ENCODE measurements around the gene MTA3.

MTA3 gene

GRCh38 chr2:42801381-42801780, 232.9 kb downstream of the MTA3 start:
- H3K79me2 ChIP-seq (ENCODE audit: insufficient read depth, low read length), result no peaks in the 10 kb centered on the region
- 0 out of 2 replicates have a peak, but pooled peaks cover 4% of the 10 kb centered on the region for H3K27me3 ChIP-seq (ENCODE audit: insufficient read depth, low read length)
- no peaks in the 10 kb centered on the region for H3K9me3 ChIP-seq (ENCODE audit: low read length)
- H3K4me2 ChIP-seq (ENCODE audit: low read length), result no peak overlapping the region
- no peak overlapping the region for H2AFZ ChIP-seq (ENCODE audit: low read length)
- TF ChIP-seq, protein P1, sequence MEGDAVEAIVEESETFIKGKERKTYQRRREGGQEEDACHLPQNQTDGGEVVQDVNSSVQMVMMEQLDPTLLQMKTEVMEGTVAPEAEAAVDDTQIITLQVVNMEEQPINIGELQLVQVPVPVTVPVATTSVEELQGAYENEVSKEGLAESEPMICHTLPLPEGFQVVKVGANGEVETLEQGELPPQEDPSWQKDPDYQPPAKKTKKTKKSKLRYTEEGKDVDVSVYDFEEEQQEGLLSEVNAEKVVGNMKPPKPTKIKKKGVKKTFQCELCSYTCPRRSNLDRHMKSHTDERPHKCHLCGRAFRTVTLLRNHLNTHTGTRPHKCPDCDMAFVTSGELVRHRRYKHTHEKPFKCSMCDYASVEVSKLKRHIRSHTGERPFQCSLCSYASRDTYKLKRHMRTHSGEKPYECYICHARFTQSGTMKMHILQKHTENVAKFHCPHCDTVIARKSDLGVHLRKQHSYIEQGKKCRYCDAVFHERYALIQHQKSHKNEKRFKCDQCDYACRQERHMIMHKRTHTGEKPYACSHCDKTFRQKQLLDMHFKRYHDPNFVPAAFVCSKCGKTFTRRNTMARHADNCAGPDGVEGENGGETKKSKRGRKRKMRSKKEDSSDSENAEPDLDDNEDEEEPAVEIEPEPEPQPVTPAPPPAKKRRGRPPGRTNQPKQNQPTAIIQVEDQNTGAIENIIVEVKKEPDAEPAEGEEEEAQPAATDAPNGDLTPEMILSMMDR (IDR thresholded peaks at IDR 0.05; ENCODE audit: low read length), result no peak
- no peak for TF ChIP-seq EZH2 (IDR thresholded peaks at IDR 0.05; ENCODE audit: borderline replicate concordance, low read length)
- H3K27ac ChIP-seq (ENCODE audit: low read depth, low read length, poor library complexity, severe bottlenecking), result no peak overlapping the region
- H3K9ac ChIP-seq (ENCODE audit: low read length), result no peak overlapping the region
- peaks cover 8% of the 10 kb centered on the region for H3K4me1 ChIP-seq (ENCODE audit: insufficient read depth, low read length, severe bottlenecking)
- H4K20me1 ChIP-seq (ENCODE audit: insufficient read depth, low read length), result no peaks in the 10 kb centered on the region
- no peaks in the 10 kb centered on the region for H3K9me2 ChIP-seq (ENCODE audit: low read depth, low read length)
- H3F3A ChIP-seq (ENCODE audit: insufficient read depth, low read length), result no peaks in the 10 kb centered on the region
- H3K4me3 ChIP-seq (ENCODE audit: low read depth, low read length, poor library complexity, severe bottlenecking), result no peak overlapping the region
- no peaks in the 10 kb centered on the region for H3K36me3 ChIP-seq (ENCODE audit: insufficient read depth, low read length)

GRCh38 chr2:42802150-42802549, 233.7 kb downstream of the MTA3 start:
- no peak for TF ChIP-seq EZH2 (IDR thresholded peaks at IDR 0.05; ENCODE audit: borderline replicate concordance, low read length)
- TF ChIP-seq, protein P1 (IDR thresholded peaks at IDR 0.05; ENCODE audit: low read length), result 0 out of 2 replicates have a peak, but pooled peaks have one; percentile 5
- Histone ChIP-seq H3F3A (ENCODE audit: insufficient read depth, low read length) (no peaks in the 10 kb centered on the region), H3K4me2 (ENCODE audit: low read length) (no peak overlapping the region)

GRCh38 chr2:42804338-42804737, 235.9 kb downstream of the MTA3 start:
- Histone ChIP-seq H2AFZ (ENCODE audit: low read length) (no peak overlapping the region), H3K4me3 (ENCODE audit: low read depth, low read length, poor library complexity, severe bottlenecking) (no peak overlapping the region), H3K36me3 (ENCODE audit: insufficient read depth, low read length) (no peaks in the 10 kb centered on the region), H3K9me3 (ENCODE audit: low read length) (no peaks in the 10 kb centered on the region), H3K9ac (ENCODE audit: low read length) (no peak overlapping the region), H3F3A (ENCODE audit: insufficient read depth, low read length) (no peaks in the 10 kb centered on the region), H3K79me2 (ENCODE audit: insufficient read depth, low read length) (no peaks in the 10 kb centered on the region), H3K27me3 (ENCODE audit: insufficient read depth, low read length) (0 out of 2 replicates have a peak, but pooled peaks cover 4% of the 10 kb centered on the region), H3K27ac (ENCODE audit: low read depth, low read length, poor library complexity, severe bottlenecking) (no peak overlapping the region), H4K20me1 (ENCODE audit: insufficient read depth, low read length) (no peaks in the 10 kb centered on the region), H3K4me2 (ENCODE audit: low read length) (no peak overlapping the region), H3K9me2 (ENCODE audit: low read depth, low read length) (no peaks in the 10 kb centered on the region), H3K4me1 (ENCODE audit: insufficient read depth, low read length, severe bottlenecking) (peaks cover 8% of the 10 kb centered on the region)
- no peak for TF ChIP-seq EZH2 (IDR thresholded peaks at IDR 0.05; ENCODE audit: borderline replicate concordance, low read length)
- TF ChIP-seq, protein P1 (IDR thresholded peaks at IDR 0.05; ENCODE audit: low read length), result no peak

More at GRCh38 chr2:42802150-42802549, 233.7 kb downstream of the MTA3 start:
- Histone ChIP-seq H3K4me1 (ENCODE audit: insufficient read depth, low read length, severe bottlenecking) (no peaks in the 10 kb centered on the region), H4K20me1 (ENCODE audit: insufficient read depth, low read length) (no peaks in the 10 kb centered on the region), H3K27me3 (ENCODE audit: insufficient read depth, low read length) (0 out of 2 replicates have a peak, but pooled peaks cover 4% of the 10 kb centered on the region), H3K9ac (ENCODE audit: low read length) (no peak overlapping the region), H3K4me3 (ENCODE audit: low read depth, low read length, poor library complexity, severe bottlenecking) (no peak overlapping the region), H3K9me3 (ENCODE audit: low read length) (no peaks in the 10 kb centered on the region), H2AFZ (ENCODE audit: low read length) (no peak overlapping the region), H3K9me2 (ENCODE audit: low read depth, low read length) (no peaks in the 10 kb centered on the region), H3K27ac (ENCODE audit: low read depth, low read length, poor library complexity, severe bottlenecking) (no peak overlapping the region), H3K79me2 (ENCODE audit: insufficient read depth, low read length) (no peaks in the 10 kb centered on the region), H3K36me3 (ENCODE audit: insufficient read depth, low read length) (no peaks in the 10 kb centered on the region)

All from OCI-LY1 (cell line).